MCF 10A (cell line): ENCODE data around the gene REV3L. TPM values are rescaled to one million over a fixed set of nuclear protein-coding genes. Genes with fewer than 3 reads are reported as not detected.

Source experiments
- BruUV-seq: library from RNA; stranded (reverse); fragments of 400-500 nt; replicated peaks from 2 replicates; lab custom pipeline; 2021; lab: Mats Ljungman, UMichigan
- CTCF ChIA-PET: fragments of 300-600 bp; sonication (Branson Sonifier 250); formaldehyde crosslinking; extraction: SDS; loops from one replicate; lab custom pipeline; 2021; ENCODE audit warnings: antibody characterized with exemption, inconsistent platforms; lab: Yijun Ruan, JAX
- POLR2A ChIA-PET: fragments of 300-600, 350-650 bp; sonication (Branson Sonifier 250); formaldehyde crosslinking; extraction: SDS; loops from one replicate; lab custom pipeline; 2020; ENCODE audit warnings: antibody characterized with exemption, inconsistent platforms; lab: Yijun Ruan, JAX
- DNase-seq: peaks from one replicate; pipeline ENCODE4 v3.0.0-alpha.2; 2018; ENCODE audit not compliant: unreplicated experiment
- H3K27ac Mint-ChIP-seq: one replicate; pipeline ENCODE4 v1.8.0; 2022; ENCODE audit warnings: mild to moderate bottlenecking, low read depth, mixed read lengths; ENCODE audit not compliant: unreplicated experiment
- H3K27me3 Mint-ChIP-seq: one replicate; pipeline ENCODE4 v1.8.0; 2022; ENCODE audit warnings: mixed read lengths; ENCODE audit not compliant: insufficient read depth, unreplicated experiment
- H3K36me3 Mint-ChIP-seq: one replicate; pipeline ENCODE4 v1.8.0; 2022; ENCODE audit warnings: mild to moderate bottlenecking, moderate library complexity, mixed read lengths; ENCODE audit not compliant: insufficient read depth, unreplicated experiment
- H3K4me1 Mint-ChIP-seq: one replicate; pipeline ENCODE4 v1.8.0; 2022; ENCODE audit warnings: mixed read lengths; ENCODE audit not compliant: insufficient read depth, unreplicated experiment
- H3K4me3 Mint-ChIP-seq: one replicate; pipeline ENCODE4 v1.8.0; 2022; ENCODE audit warnings: mild to moderate bottlenecking, moderate library complexity, mixed read lengths; ENCODE audit not compliant: unreplicated experiment
- H3K9me3 Mint-ChIP-seq: one replicate; pipeline ENCODE4 v1.8.0; 2022; ENCODE audit warnings: mixed read lengths; ENCODE audit not compliant: unreplicated experiment
- intact Hi-C: fragments of 100-400 bp; cut with micrococcal nuclease; formaldehyde crosslinking; loops from 2 replicates; pipeline ENCODE4 v1.14.1; 2022
- total RNA-seq: library from RNA; stranded (reverse); gene quantifications from 2 replicates; pipeline ENCODE4 v1.2.3, GENCODE V29; 2022
- TF ChIP-seq, protein P1 (sequence below): fragments of 200-600 bp; IDR thresholded peaks from one replicate; pipeline ENCODE4 v1.8.0; 2022; ENCODE audit warnings: antibody characterized with exemption, mild to moderate bottlenecking; ENCODE audit not compliant: unreplicated experiment

The REV3L gene
- total RNA-seq, 1 experiment from 2014 or later: 31.2 TPM

DNA sequence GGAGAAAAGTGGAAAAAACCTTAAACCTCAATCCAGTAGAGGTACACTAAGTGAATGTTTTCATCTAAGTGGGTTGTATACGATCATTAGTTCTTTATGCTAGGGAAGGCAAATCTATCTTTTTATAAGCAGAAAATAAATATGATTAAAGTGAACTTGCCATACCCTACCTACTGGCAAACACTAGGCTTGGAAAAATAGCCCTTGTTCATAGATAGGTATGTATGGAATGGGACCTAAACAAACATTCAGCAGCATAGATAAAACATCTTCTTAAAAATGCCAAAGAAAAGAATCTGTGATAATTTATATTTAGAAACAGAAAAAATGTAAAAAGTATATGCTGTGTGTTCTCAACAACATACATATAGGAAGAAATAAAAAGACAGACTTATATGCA is 18.8 kb downstream of the REV3L start:
- peaks cover 9% of the 10 kb centered on the region for H3K9me3 Mint-ChIP-seq
- ChIA-PET POLR2A (interaction anchor here (0.5 to 1.8 kb wide), 3 partner anchors 14 to 40 kb away, joined by 3 to 6 read pairs (median 5); no protein-coding TSS in a partner anchor), CTCF (no interaction called here)
- peaks cover 23% of the 10 kb centered on the region for H3K36me3 Mint-ChIP-seq
- H3K4me3 Mint-ChIP-seq: no peak overlapping the region
- TF ChIP-seq, protein P1, sequence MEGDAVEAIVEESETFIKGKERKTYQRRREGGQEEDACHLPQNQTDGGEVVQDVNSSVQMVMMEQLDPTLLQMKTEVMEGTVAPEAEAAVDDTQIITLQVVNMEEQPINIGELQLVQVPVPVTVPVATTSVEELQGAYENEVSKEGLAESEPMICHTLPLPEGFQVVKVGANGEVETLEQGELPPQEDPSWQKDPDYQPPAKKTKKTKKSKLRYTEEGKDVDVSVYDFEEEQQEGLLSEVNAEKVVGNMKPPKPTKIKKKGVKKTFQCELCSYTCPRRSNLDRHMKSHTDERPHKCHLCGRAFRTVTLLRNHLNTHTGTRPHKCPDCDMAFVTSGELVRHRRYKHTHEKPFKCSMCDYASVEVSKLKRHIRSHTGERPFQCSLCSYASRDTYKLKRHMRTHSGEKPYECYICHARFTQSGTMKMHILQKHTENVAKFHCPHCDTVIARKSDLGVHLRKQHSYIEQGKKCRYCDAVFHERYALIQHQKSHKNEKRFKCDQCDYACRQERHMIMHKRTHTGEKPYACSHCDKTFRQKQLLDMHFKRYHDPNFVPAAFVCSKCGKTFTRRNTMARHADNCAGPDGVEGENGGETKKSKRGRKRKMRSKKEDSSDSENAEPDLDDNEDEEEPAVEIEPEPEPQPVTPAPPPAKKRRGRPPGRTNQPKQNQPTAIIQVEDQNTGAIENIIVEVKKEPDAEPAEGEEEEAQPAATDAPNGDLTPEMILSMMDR: no peak
- peaks cover 23% of the 10 kb centered on the region for H3K4me1 Mint-ChIP-seq
- intact Hi-C loops: no loop called here
- DNase-seq: no peak
- no peak overlapping the region for H3K27ac Mint-ChIP-seq
- no TSS peak for BruUV-seq
- no peaks in the 10 kb centered on the region for H3K27me3 Mint-ChIP-seq

DNA sequence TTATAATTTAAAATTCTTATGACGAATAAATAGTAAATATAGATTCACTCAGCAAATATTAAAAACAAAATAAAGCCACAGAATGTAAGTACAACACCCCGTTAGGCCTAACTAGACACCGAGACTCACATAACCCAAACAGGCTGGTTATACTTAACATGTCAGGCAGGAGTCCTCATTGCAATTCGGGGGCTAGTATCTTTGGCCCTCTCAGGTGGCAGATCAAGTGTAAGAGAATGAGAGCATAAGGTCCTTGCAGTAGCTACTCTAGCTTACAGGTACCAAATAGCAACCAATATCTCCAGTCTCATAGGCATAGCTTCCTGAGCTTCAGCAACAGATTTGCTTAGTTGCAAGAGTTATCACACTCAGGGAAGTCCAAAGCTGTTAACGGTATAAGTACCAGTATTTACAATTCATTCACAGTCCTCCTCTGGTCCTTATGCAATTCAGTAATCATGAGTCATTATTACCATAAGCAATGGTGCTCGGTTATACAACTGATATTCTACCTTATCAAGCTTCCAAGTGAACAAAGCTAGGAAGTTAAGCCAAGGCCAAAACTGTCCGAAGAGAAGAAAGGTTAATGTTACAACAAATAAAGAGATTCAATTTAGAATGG is 20.1 kb downstream of the REV3L start:
- H3K4me1 Mint-ChIP-seq: peaks cover 19% of the 10 kb centered on the region
- ChIA-PET POLR2A (interaction anchor here (0.7 to 3.1 kb wide), 7 partner anchors 12 to 146 kb away, joined by 3 to 17 read pairs (median 5); partner anchors contain the start of genes REV3L and TRAF3IP2), CTCF (interaction anchor here (0.8 to 1.2 kb wide), 2 partner anchors 9 to 16 kb away, joined by 4 to 5 read pairs; no protein-coding TSS in a partner anchor)
- H3K9me3 Mint-ChIP-seq: peaks cover 19% of the 10 kb centered on the region
- peak overlapping the region; percentile 22 for H3K27ac Mint-ChIP-seq
- DNase-seq: peak; percentile 66
- intact Hi-C loops: no loop called here
- TF ChIP-seq, protein P1: no peak
- BruUV-seq: no TSS peak
- H3K36me3 Mint-ChIP-seq: peaks cover 17% of the 10 kb centered on the region
- no peak overlapping the region for H3K4me3 Mint-ChIP-seq
- no peaks in the 10 kb centered on the region for H3K27me3 Mint-ChIP-seq

DNA sequence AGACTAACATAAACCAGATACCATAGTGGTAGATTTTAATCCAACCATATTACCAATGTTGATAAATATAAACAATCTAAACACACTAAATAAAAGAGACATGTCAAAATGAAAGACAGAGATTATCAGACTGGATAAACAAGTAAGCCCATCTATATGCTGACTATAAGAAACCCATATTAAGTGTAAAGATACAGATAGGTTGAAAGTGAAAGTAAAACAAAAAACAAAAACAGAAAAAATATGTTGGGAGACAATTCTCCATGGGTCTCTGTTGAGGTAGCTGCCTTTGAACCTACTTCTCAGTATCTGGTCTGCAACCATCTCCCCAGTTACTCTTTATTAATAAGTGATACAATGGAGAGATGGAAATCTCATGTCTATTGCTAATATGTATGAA is 21.2 kb downstream of the REV3L start:
- CTCF ChIA-PET: interaction anchor here (0.9 to 1.1 kb wide), 2 partner anchors 12 to 16 kb away, joined by 3 read pairs; no protein-coding TSS in a partner anchor
- peak overlapping the region; percentile 19 for H3K4me3 Mint-ChIP-seq
- peaks cover 13% of the 10 kb centered on the region for H3K36me3 Mint-ChIP-seq

More for the DNA sequence above, 21.2 kb downstream of the REV3L start:
- Mint-ChIP-seq H3K27me3 (no peaks in the 10 kb centered on the region), H3K4me1 (peaks cover 19% of the 10 kb centered on the region), H3K9me3 (peaks cover 26% of the 10 kb centered on the region), H3K27ac (peak overlapping the region; percentile 77)
- TF ChIP-seq, protein P1: no peak
- POLR2A ChIA-PET: interaction anchor here (0.7 to 3.1 kb wide), 7 partner anchors 17 to 120 kb away, joined by 3 to 17 read pairs (median 3); partner anchors contain the start of gene REV3L
- no TSS peak for BruUV-seq
- no peak for DNase-seq
- intact Hi-C loops: no loop called here
